ENCODE measurements around the gene DNAI2. TPM values are rescaled to one million over a fixed set of nuclear protein-coding genes. Genes with fewer than 3 reads are reported as not detected.

The DNAI2 gene
- total and polyA plus RNA-seq, 9 of the 15 experiments (the other 6 are each of a cell fraction or from before 2014, with no cell fraction given), result not detected

DNA sequence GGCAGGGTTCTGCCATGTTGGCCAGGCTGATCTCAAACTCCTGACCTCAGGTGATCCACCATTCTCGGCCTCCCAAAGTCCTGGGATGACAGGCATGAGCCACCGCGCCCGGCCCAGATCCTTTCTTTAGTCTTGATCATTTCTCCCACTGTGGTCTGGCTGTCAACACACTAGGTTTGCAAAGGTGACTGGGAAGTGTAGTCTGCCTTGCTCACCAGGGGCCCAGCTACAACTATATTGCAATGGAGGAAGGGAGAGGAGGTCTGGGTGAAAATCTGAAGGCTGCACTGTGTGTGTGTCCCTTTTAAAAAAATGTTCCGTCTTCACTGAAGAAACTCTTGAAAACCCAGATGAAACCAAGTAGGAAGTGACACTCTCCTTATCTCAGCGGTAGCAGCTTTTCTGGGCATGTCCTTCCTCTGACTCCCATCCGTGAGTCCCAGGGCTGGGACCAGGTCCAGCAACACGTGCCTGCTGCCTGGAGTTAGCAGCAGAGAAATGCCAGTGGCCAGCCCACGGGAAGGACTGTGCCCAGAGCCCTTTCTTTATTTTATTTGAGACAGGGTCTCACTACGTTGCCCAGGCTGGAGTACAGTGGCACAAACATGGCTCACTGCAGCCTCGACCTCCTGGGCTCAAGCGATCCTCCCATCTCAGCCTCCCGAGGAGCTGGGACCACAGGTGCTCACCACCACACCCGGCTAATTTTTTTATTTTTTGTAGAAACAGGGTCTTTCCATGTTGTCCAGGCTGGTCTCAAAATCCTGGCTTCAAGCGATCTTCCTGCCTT lies 34.1 kb downstream of the DNAI2 start (continued):
- TF ChIP-seq, protein P1, sequence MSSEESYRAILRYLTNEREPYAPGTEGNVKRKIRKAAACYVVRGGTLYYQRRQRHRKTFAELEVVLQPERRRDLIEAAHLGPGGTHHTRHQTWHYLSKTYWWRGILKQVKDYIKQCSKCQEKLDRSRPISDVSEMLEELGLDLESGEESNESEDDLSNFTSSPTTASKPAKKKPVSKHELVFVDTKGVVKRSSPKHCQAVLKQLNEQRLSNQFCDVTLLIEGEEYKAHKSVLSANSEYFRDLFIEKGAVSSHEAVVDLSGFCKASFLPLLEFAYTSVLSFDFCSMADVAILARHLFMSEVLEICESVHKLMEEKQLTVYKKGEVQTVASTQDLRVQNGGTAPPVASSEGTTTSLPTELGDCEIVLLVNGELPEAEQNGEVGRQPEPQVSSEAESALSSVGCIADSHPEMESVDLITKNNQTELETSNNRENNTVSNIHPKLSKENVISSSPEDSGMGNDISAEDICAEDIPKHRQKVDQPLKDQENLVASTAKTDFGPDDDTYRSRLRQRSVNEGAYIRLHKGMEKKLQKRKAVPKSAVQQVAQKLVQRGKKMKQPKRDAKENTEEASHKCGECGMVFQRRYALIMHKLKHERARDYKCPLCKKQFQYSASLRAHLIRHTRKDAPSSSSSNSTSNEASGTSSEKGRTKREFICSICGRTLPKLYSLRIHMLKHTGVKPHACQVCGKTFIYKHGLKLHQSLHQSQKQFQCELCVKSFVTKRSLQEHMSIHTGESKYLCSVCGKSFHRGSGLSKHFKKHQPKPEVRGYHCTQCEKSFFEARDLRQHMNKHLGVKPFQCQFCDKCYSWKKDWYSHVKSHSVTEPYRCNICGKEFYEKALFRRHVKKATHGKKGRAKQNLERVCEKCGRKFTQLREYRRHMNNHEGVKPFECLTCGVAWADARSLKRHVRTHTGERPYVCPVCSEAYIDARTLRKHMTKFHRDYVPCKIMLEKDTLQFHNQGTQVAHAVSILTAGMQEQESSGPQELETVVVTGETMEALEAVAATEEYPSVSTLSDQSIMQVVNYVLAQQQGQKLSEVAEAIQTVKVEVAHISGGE (CRISPR knock-in tag; IDR thresholded peaks at IDR 0.05), result no peak
- TF ChIP-seq TBL1XR1 (IDR thresholded peaks at IDR 0.05; ENCODE audit: low read length in 2 of 2) (no peak), FUS (optimal IDR thresholded peaks at IDR 0.05; ENCODE audit: low read depth, low read length) (no peak), YY1 (IDR thresholded peaks at IDR 0.05; ENCODE audit: borderline replicate concordance in 1 of 3, control insufficient read depth in 1 of 3, extremely low read depth in 1 of 3, insufficient read depth in 3 of 3, insufficient read length in 1 of 3, insufficient replicate concordance in 2 of 3, low read depth in 1 of 3, low read length in 2 of 3) (no peak), ZNF239 (CRISPR knock-in tag; IDR thresholded peaks at IDR 0.05) (no peak), MBD2 (IDR thresholded peaks at IDR 0.05; ENCODE audit: borderline replicate concordance, low read depth) (no peak), ZNF140 (CRISPR knock-in tag; IDR thresholded peaks at IDR 0.05) (no peak), POLR3A (IDR thresholded peaks at IDR 0.05; ENCODE audit: borderline replicate concordance, extremely low read depth, insufficient read depth, insufficient read length) (no peak), ZNF274 (IDR thresholded peaks at IDR 0.05; ENCODE audit: borderline replicate concordance, low read depth, low read length) (no peak), POLR2AphosphoS2 (IDR thresholded peaks at IDR 0.05; ENCODE audit: low read length) (no peak), CBFB (CRISPR knock-in tag; IDR thresholded peaks at IDR 0.05) (no peak), ARID1B (IDR thresholded peaks at IDR 0.05) (peak; percentile 69), NCOA1 (IDR thresholded peaks at IDR 0.05; ENCODE audit: low read depth) (no peak), SFPQ (IDR thresholded peaks at IDR 0.05; ENCODE audit: low read depth, low read length) (no peak), KLF10 (CRISPR knock-in tag; IDR thresholded peaks at IDR 0.05) (no peak), ZFPM2 (CRISPR knock-in tag; IDR thresholded peaks at IDR 0.05) (no peak), ZC3H4 (CRISPR knock-in tag; IDR thresholded peaks at IDR 0.05; ENCODE audit: borderline replicate concordance) (no peak), TCF7L2 (IDR thresholded peaks at IDR 0.05; ENCODE audit: low read depth, low read length) (no peak)
- TF ChIP-seq, protein P2, sequence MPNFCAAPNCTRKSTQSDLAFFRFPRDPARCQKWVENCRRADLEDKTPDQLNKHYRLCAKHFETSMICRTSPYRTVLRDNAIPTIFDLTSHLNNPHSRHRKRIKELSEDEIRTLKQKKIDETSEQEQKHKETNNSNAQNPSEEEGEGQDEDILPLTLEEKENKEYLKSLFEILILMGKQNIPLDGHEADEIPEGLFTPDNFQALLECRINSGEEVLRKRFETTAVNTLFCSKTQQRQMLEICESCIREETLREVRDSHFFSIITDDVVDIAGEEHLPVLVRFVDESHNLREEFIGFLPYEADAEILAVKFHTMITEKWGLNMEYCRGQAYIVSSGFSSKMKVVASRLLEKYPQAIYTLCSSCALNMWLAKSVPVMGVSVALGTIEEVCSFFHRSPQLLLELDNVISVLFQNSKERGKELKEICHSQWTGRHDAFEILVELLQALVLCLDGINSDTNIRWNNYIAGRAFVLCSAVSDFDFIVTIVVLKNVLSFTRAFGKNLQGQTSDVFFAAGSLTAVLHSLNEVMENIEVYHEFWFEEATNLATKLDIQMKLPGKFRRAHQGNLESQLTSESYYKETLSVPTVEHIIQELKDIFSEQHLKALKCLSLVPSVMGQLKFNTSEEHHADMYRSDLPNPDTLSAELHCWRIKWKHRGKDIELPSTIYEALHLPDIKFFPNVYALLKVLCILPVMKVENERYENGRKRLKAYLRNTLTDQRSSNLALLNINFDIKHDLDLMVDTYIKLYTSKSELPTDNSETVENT (CRISPR knock-in tag; IDR thresholded peaks at IDR 0.05), result no peak

Measured in K562 (cell line).